HL-60 (cell line): ENCODE measurements around the gene RPN2.
A peak's percentile ranks its signal among the peaks of the same experiment; 100 is the strongest.

ENCODE experiments used
- DNase-seq, 2 experiments: peaks; one replicate each; pipeline ENCODE4 v3.0.0-alpha.2; 2010 to 2020; ENCODE audit warnings: low read depth in 1 of 2, low spot score in 1 of 2
- H3K27ac ChIP-seq: fragments of 250-450 bp; sonication (Bioruptor Pico); replicated peaks from 2 replicates; pipeline ENCODE4 v1.5.1; 2020; ENCODE audit warnings: mild to moderate bottlenecking, moderate library complexity
- H3K27me3 ChIP-seq: fragments of 250-450 bp; sonication (Bioruptor Pico); 2 replicates; pipeline ENCODE4 v1.5.1; 2021; ENCODE audit warnings: mild to moderate bottlenecking, moderate library complexity; ENCODE audit not compliant: insufficient read depth, poor library complexity, severe bottlenecking
- H3K4me3 ChIP-seq: replicated peaks from 2 replicates; pipeline ENCODE4 v1.5.1; 2011; ENCODE audit warnings: mild to moderate bottlenecking, control low read depth, low read length; ENCODE audit not compliant: insufficient read depth
- CTCF ChIP-seq: IDR thresholded peaks from one replicate; pipeline ENCODE4 v1.5.1; 2011; ENCODE audit warnings: low read length, control low read depth, inconsistent platforms; ENCODE audit not compliant: insufficient read depth
- GABPA ChIP-seq: IDR thresholded peaks from 2 replicates; pipeline ENCODE4 v1.6.1; 2012; ENCODE audit warnings: low read depth
- POLR2AphosphoS5 ChIP-seq: IDR thresholded peaks from 2 replicates; pipeline ENCODE4 v1.6.1; 2012; ENCODE audit warnings: low read depth
- REST ChIP-seq: IDR thresholded peaks from 2 replicates; pipeline ENCODE4 v1.6.1; 2012; ENCODE audit warnings: low read depth; ENCODE audit not compliant: insufficient replicate concordance
- SPI1 ChIP-seq: IDR thresholded peaks from 2 replicates; pipeline ENCODE4 v1.6.1; 2012; ENCODE audit warnings: low read depth, mild to moderate bottlenecking, borderline replicate concordance

The RPN2 gene

GRCh38 chr20:37290158-37290810 lies 111.2 kb downstream of the RPN2 start:
- no peak for TF ChIP-seq POLR2AphosphoS5
- TF ChIP-seq REST = no peak
- TF ChIP-seq GABPA = no peak
- no peak for TF ChIP-seq CTCF
- no peak for TF ChIP-seq SPI1
- Histone ChIP-seq H3K27me3 (no peaks in the 10 kb centered on the region), H3K27ac (peak overlapping the region; percentile 92), H3K4me3 (peak overlapping the region; percentile 67)
- no peak for DNase-seq
